ENCODE measurements around the gene RPS18.

- TF ChIP-seq CTCF (IDR thresholded peaks at IDR 0.05; ENCODE audit: insufficient read depth, low read length, poor library complexity, severe bottlenecking) (no peak), EZH2phosphoT487 (conservative IDR thresholded peaks at IDR 0.05; ENCODE audit: low read length) (no peak)
Measured at GRCh38 chr6:33319939-33320314, 48.1 kb downstream of the RPS18 start.

Measured in SU-DHL-6 (cell line).